AG10803 (cell line): Measurements from ENCODE around the gene FIBP.

ENCODE experiments used
- DNase-seq: peaks from one replicate; pipeline ENCODE4 v3.0.0; 2010; ENCODE audit warnings: low read depth
- H3K4me3 ChIP-seq: 2 replicates; pipeline ENCODE4 v1.5.1; 2011; ENCODE audit warnings: mild to moderate bottlenecking, low read length, control low read depth
- CTCF ChIP-seq: conservative IDR thresholded peaks from 2 replicates; pipeline ENCODE4 v1.5.1; 2011; ENCODE audit warnings: mild to moderate bottlenecking, low read length, control low read depth, inconsistent platforms

Gene FIBP

GRCh38 chr11:65925397-65925796 lies 37.1 kb upstream of the FIBP start:
- no peak overlapping the region for H3K4me3 ChIP-seq
- no peak for DNase-seq
- TF ChIP-seq CTCF: no peak

GRCh38 chr11:65922565-65922964 lies 34.3 kb upstream of the FIBP start:
- no peak overlapping the region for H3K4me3 ChIP-seq
- DNase-seq: no peak
- no peak for TF ChIP-seq CTCF

GRCh38 chr11:65921876-65922275 lies 33.6 kb upstream of the FIBP start:
- H3K4me3 ChIP-seq: no peak overlapping the region
- no peak for DNase-seq
- no peak for TF ChIP-seq CTCF

- H3K4me3 ChIP-seq: peak overlapping the region; percentile 78
- DNase-seq: no peak
- no peak for TF ChIP-seq CTCF
Observed at GRCh38 chr11:65921033-65921555, 32.8 kb upstream of the FIBP start.

- DNase-seq: no peak
- TF ChIP-seq CTCF: no peak
- H3K4me3 ChIP-seq: peak overlapping the region; percentile 78
Observed at GRCh38 chr11:65920372-65920802, 32.1 kb upstream of the FIBP start.

- peak overlapping the region; percentile 78 for H3K4me3 ChIP-seq
- no peak for DNase-seq
- no peak for TF ChIP-seq CTCF
Observed at GRCh38 chr11:65919573-65920371, 31.5 kb upstream of the FIBP start.

- TF ChIP-seq CTCF: no peak
- peak; percentile 99 for DNase-seq
- H3K4me3 ChIP-seq: peak within 1 kb of the TSS; percentile 93
Observed at GRCh38 chr11:65919141-65919572, 30.9 kb upstream of the FIBP start, which contains the start of gene DRAP1. Gene DRAP1, plus strand, starts transcription at chr11:65919426. Its CDS starts 76 bp downstream, at chr11:65919502.
